ENCODE measurements around the gene LACC1. TPM values are rescaled to one million over a fixed set of nuclear protein-coding genes. Genes with fewer than 3 reads are reported as not detected.

The LACC1 gene
- total and polyA plus RNA-seq, 2 of the 13 experiments (the other 11 are each of a cell fraction or from before 2014, with no cell fraction given) = 0.92 to 1.7 TPM

DNA sequence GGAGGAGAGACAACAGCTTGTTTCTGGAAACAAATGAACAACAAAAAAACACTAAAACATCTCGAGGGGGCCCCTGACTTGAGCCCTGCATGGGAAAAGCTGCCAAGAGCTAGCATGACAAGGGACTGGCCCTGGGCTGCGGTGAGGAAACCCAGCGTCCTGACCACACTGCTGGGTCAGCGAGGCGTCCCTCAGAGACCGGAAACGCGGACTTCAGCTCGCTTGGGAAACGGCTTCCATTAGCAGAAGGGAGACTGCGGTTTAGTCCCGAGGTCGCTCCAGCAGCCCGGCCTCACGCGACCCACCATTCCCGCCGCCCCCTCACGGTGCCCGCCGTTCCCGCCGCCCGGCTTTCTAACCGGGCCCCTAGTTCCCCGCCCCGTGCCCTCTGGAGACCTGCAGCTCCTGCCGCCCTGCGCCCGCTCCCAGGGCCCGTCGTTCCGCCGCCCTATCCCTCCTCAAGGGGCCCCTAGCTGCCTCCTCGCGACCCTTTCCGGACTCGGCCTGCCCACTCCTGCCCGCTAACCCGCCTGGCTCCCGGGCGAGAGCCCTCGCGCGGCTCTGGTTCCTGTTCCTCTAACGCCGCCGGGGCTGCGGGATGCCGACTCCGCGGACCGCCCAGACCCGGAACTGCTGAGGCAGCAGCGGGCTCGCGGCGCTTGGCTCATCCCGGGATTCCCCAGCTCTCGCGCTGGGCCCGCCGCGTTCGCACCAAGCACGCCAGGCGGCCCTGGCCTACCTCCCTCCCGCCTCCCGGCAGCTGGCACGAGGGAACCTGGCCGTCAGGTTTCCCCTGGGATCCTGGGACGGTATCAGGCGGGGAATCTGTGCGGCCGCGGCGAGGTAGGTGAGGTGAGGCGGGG, 581 bp upstream of the LACC1 start, which contains the start of gene CCDC122 (continued):
- peak; percentile 47; the same call in 1 of the 2 replicates for TF ChIP-seq ZNF564 (CRISPR knock-in tag; IDR thresholded peaks at IDR 0.05)
- TF ChIP-seq KDM2A (CRISPR knock-in tag; IDR thresholded peaks at IDR 0.05; ENCODE audit: borderline replicate concordance, low read depth) = peak; percentile 75; the same call in 1 of the 2 replicates
- TF ChIP-seq ZNF619 (CRISPR knock-in tag; IDR thresholded peaks at IDR 0.05) = no peak
- no peak for TF ChIP-seq ZNF232 (CRISPR knock-in tag; IDR thresholded peaks at IDR 0.05; ENCODE audit: borderline replicate concordance)
- TF ChIP-seq RORA (CRISPR knock-in tag; IDR thresholded peaks at IDR 0.05) = no peak
- TF ChIP-seq ZNF557 (CRISPR knock-in tag; IDR thresholded peaks at IDR 0.05) = no peak
- no peak for TF ChIP-seq ZNF496 (CRISPR knock-in tag; IDR thresholded peaks at IDR 0.05; ENCODE audit: insufficient replicate concordance)
- peak; percentile 56; the same call in 1 of the 2 replicates for TF ChIP-seq RFXAP (CRISPR knock-in tag; IDR thresholded peaks at IDR 0.05; ENCODE audit: borderline replicate concordance)
- TF ChIP-seq GLI4 (CRISPR knock-in tag; IDR thresholded peaks at IDR 0.05; ENCODE audit: borderline replicate concordance) = no peak
- TF ChIP-seq, protein P1, sequence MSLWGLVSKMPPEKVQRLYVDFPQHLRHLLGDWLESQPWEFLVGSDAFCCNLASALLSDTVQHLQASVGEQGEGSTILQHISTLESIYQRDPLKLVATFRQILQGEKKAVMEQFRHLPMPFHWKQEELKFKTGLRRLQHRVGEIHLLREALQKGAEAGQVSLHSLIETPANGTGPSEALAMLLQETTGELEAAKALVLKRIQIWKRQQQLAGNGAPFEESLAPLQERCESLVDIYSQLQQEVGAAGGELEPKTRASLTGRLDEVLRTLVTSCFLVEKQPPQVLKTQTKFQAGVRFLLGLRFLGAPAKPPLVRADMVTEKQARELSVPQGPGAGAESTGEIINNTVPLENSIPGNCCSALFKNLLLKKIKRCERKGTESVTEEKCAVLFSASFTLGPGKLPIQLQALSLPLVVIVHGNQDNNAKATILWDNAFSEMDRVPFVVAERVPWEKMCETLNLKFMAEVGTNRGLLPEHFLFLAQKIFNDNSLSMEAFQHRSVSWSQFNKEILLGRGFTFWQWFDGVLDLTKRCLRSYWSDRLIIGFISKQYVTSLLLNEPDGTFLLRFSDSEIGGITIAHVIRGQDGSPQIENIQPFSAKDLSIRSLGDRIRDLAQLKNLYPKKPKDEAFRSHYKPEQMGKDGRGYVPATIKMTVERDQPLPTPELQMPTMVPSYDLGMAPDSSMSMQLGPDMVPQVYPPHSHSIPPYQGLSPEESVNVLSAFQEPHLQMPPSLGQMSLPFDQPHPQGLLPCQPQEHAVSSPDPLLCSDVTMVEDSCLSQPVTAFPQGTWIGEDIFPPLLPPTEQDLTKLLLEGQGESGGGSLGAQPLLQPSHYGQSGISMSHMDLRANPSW (CRISPR knock-in tag; IDR thresholded peaks at IDR 0.05; ENCODE audit: borderline replicate concordance) = no peak
- TF ChIP-seq NFE2L2 (IDR thresholded peaks at IDR 0.05; ENCODE audit: low read length) = no peak
- peak; percentile 67 for TF ChIP-seq ZNF768 (CRISPR knock-in tag; IDR thresholded peaks at IDR 0.05)
- TF ChIP-seq ZSCAN21 (CRISPR knock-in tag; IDR thresholded peaks at IDR 0.05; ENCODE audit: borderline replicate concordance) = peak; percentile 91
- peak; percentile 49; the same call in 1 of the 2 replicates for TF ChIP-seq ZNF766 (CRISPR knock-in tag; IDR thresholded peaks at IDR 0.05; ENCODE audit: borderline replicate concordance)
- no peak for TF ChIP-seq ZFP82 (CRISPR knock-in tag; IDR thresholded peaks at IDR 0.05; ENCODE audit: borderline replicate concordance)
- TF ChIP-seq HMGA1 (CRISPR knock-in tag; conservative IDR thresholded peaks at IDR 0.05) = no peak
- 0 out of 2 replicates have a peak, but pooled peaks have one; percentile 53 for TF ChIP-seq ZNF782 (CRISPR knock-in tag; IDR thresholded peaks at IDR 0.05; ENCODE audit: borderline replicate concordance)
- TF ChIP-seq ZNF468 (CRISPR knock-in tag; IDR thresholded peaks at IDR 0.05) = no peak
- TF ChIP-seq ZNF670 (CRISPR knock-in tag; IDR thresholded peaks at IDR 0.05; ENCODE audit: borderline replicate concordance) = no peak
- TF ChIP-seq, protein P2, sequence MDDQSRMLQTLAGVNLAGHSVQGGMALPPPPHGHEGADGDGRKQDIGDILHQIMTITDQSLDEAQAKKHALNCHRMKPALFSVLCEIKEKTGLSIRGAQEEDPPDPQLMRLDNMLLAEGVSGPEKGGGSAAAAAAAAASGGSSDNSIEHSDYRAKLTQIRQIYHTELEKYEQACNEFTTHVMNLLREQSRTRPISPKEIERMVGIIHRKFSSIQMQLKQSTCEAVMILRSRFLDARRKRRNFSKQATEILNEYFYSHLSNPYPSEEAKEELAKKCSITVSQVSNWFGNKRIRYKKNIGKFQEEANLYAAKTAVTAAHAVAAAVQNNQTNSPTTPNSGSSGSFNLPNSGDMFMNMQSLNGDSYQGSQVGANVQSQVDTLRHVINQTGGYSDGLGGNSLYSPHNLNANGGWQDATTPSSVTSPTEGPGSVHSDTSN (CRISPR knock-in tag; IDR thresholded peaks at IDR 0.05; ENCODE audit: borderline replicate concordance) = 0 out of 2 replicates have a peak, but pooled peaks have one; percentile 41
- no peak for TF ChIP-seq KAT2B (IDR thresholded peaks at IDR 0.05; ENCODE audit: borderline replicate concordance, low read depth, low read length)
- TF ChIP-seq, protein P3, sequence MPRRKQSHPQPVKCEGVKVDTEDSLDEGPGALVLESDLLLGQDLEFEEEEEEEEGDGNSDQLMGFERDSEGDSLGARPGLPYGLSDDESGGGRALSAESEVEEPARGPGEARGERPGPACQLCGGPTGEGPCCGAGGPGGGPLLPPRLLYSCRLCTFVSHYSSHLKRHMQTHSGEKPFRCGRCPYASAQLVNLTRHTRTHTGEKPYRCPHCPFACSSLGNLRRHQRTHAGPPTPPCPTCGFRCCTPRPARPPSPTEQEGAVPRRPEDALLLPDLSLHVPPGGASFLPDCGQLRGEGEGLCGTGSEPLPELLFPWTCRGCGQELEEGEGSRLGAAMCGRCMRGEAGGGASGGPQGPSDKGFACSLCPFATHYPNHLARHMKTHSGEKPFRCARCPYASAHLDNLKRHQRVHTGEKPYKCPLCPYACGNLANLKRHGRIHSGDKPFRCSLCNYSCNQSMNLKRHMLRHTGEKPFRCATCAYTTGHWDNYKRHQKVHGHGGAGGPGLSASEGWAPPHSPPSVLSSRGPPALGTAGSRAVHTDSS (CRISPR knock-in tag; conservative IDR thresholded peaks at IDR 0.05) = no peak
- TF ChIP-seq, protein P4, sequence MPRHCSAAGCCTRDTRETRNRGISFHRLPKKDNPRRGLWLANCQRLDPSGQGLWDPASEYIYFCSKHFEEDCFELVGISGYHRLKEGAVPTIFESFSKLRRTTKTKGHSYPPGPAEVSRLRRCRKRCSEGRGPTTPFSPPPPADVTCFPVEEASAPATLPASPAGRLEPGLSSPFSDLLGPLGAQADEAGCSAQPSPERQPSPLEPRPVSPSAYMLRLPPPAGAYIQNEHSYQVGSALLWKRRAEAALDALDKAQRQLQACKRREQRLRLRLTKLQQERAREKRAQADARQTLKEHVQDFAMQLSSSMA (CRISPR knock-in tag; IDR thresholded peaks at IDR 0.05) = peak; percentile 80; the same call in 1 of the 2 replicates

All from HepG2 (cell line).